Fibroblast of the conjunctiva (primary cell): ENCODE measurements around the gene PEX10.

ENCODE experiments used
- DNase-seq: peaks from one replicate; pipeline ENCODE4 v3.0.0-alpha.2; 2010; ENCODE audit warnings: low read depth

PEX10 gene

GRCh38 chr1:2388004-2388913 is 24.1 kb downstream of the PEX10 start:
- DNase-seq: no peak

GRCh38 chr1:2386636-2387611 is 25.4 kb downstream of the PEX10 start:
- no peak for DNase-seq

- DNase-seq: no peak
Measured at GRCh38 chr1:2385606-2386280, 26.6 kb downstream of the PEX10 start.

- no peak for DNase-seq
Measured at GRCh38 chr1:2384941-2385481, 27.4 kb downstream of the PEX10 start.

- DNase-seq: no peak
Measured at GRCh38 chr1:2384130-2384860, 28.1 kb downstream of the PEX10 start.

GRCh38 chr1:2383576-2383975 is 28.8 kb downstream of the PEX10 start:
- DNase-seq: no peak

- DNase-seq: peak; percentile 6
Measured at GRCh38 chr1:2382621-2383361, 29.6 kb downstream of the PEX10 start.

GRCh38 chr1:2381741-2382620 is 30.4 kb downstream of the PEX10 start:
- peak; percentile 63 for DNase-seq

GRCh38 chr1:2380816-2381591 is 31.4 kb downstream of the PEX10 start:
- no peak for DNase-seq

GRCh38 chr1:2379733-2380404 is 32.5 kb downstream of the PEX10 start:
- no peak for DNase-seq

- no peak for DNase-seq
Measured at GRCh38 chr1:2378956-2379732, 33.2 kb downstream of the PEX10 start.

- DNase-seq: no peak
Measured at GRCh38 chr1:2378441-2378851, 33.9 kb downstream of the PEX10 start.

GRCh38 chr1:2377751-2378440 is 34.5 kb downstream of the PEX10 start:
- DNase-seq: no peak

GRCh38 chr1:2376931-2377672 is 35.3 kb downstream of the PEX10 start:
- DNase-seq: no peak

- DNase-seq: no peak
Measured at GRCh38 chr1:2376261-2376741, 36.1 kb downstream of the PEX10 start.

GRCh38 chr1:2375923-2376260 is 36.5 kb downstream of the PEX10 start:
- DNase-seq: no peak
